AG10803 (cell line): Measurements from ENCODE around the gene TYW1.
"Not testable (repeated sequence)": the region's sequence is repeated elsewhere in the genome, so short reads cannot be mapped to it uniquely, and the experiment has no call there.

ENCODE experiments used
- DNase-seq: peaks from one replicate; pipeline ENCODE4 v3.0.0; 2010; ENCODE audit warnings: low read depth
- H3K4me3 ChIP-seq: 2 replicates; pipeline ENCODE4 v1.5.1; 2011; ENCODE audit warnings: mild to moderate bottlenecking, low read length, control low read depth

TYW1 gene

GRCh38 chr7:67139876-67140275 is 143.2 kb downstream of the TYW1 start:
- not testable (repeated sequence) for DNase-seq, H3K4me3 ChIP-seq

GRCh38 chr7:67141001-67141400 is 144.4 kb downstream of the TYW1 start:
- DNase-seq, H3K4me3 ChIP-seq: not testable (repeated sequence)

GRCh38 chr7:67143091-67143786 is 146.6 kb downstream of the TYW1 start:
- not testable (repeated sequence) for H3K4me3 ChIP-seq, DNase-seq

- not testable (repeated sequence) for H3K4me3 ChIP-seq, DNase-seq
Measured at GRCh38 chr7:67145581-67146193, 149.1 kb downstream of the TYW1 start.

- not testable (repeated sequence) for H3K4me3 ChIP-seq, DNase-seq
Measured at GRCh38 chr7:67149131-67149530, 152.5 kb downstream of the TYW1 start.

- not testable (repeated sequence) for H3K4me3 ChIP-seq, DNase-seq
Measured at GRCh38 chr7:67154374-67154773, 157.7 kb downstream of the TYW1 start.

GRCh38 chr7:67156064-67156463 is 159.4 kb downstream of the TYW1 start:
- not testable (repeated sequence) for DNase-seq

GRCh38 chr7:67163285-67163684 is 166.7 kb downstream of the TYW1 start:
- not testable (repeated sequence) for H3K4me3 ChIP-seq, DNase-seq

More at GRCh38 chr7:67156064-67156463, 159.4 kb downstream of the TYW1 start:
- not testable (repeated sequence) for H3K4me3 ChIP-seq

GRCh38 chr7:67171151-67171550 is 174.5 kb downstream of the TYW1 start:
- not testable (repeated sequence) for H3K4me3 ChIP-seq, DNase-seq

- H3K4me3 ChIP-seq, DNase-seq: not testable (repeated sequence)
Measured at GRCh38 chr7:67176730-67177129, 180.1 kb downstream of the TYW1 start.

- DNase-seq, H3K4me3 ChIP-seq: not testable (repeated sequence)
Measured at GRCh38 chr7:67178915-67179688, 182.5 kb downstream of the TYW1 start.

GRCh38 chr7:67182956-67183750 is 186.5 kb downstream of the TYW1 start:
- not testable (repeated sequence) for DNase-seq, H3K4me3 ChIP-seq

GRCh38 chr7:67184912-67185659 is 188.5 kb downstream of the TYW1 start:
- not testable (repeated sequence) for H3K4me3 ChIP-seq, DNase-seq

- not testable (repeated sequence) for DNase-seq, H3K4me3 ChIP-seq
Measured at GRCh38 chr7:67185660-67186129, 189.1 kb downstream of the TYW1 start.

- DNase-seq, H3K4me3 ChIP-seq: not testable (repeated sequence)
Measured at GRCh38 chr7:67189160-67189559, 192.5 kb downstream of the TYW1 start.

- not testable (repeated sequence) for H3K4me3 ChIP-seq, DNase-seq
Measured at GRCh38 chr7:67189801-67190465, 193.3 kb downstream of the TYW1 start.

GRCh38 chr7:67191002-67191720 is 194.5 kb downstream of the TYW1 start:
- DNase-seq, H3K4me3 ChIP-seq: not testable (repeated sequence)
